GM10248 (cell line): ENCODE data around the gene TAGLN2.

Source experiments
- CTCF ChIA-PET: fragments of 300-600 bp; sonication (Branson Sonifier 250); formaldehyde crosslinking; extraction: SDS; loops from one replicate; lab custom pipeline; 2021; ENCODE audit warnings: antibody characterized with exemption; lab: Yijun Ruan, JAX
- POLR2A ChIA-PET: fragments of 350-650 bp; sonication (Branson Sonifier 250); formaldehyde crosslinking; extraction: SDS; loops from one replicate; lab custom pipeline; 2020; ENCODE audit warnings: antibody characterized with exemption; lab: Yijun Ruan, JAX
- DNase-seq: peaks from one replicate; pipeline ENCODE4 v3.0.0; 2012; ENCODE audit errors: extremely low spot score
- TF ChIP-seq, protein P1 (sequence below): IDR thresholded peaks from 2 replicates; pipeline ENCODE4 v1.5.1; 2012; ENCODE audit warnings: mild to moderate bottlenecking, low read depth; ENCODE audit errors: extremely low read depth, missing control alignments, control extremely low read depth

TAGLN2 gene

DNA sequence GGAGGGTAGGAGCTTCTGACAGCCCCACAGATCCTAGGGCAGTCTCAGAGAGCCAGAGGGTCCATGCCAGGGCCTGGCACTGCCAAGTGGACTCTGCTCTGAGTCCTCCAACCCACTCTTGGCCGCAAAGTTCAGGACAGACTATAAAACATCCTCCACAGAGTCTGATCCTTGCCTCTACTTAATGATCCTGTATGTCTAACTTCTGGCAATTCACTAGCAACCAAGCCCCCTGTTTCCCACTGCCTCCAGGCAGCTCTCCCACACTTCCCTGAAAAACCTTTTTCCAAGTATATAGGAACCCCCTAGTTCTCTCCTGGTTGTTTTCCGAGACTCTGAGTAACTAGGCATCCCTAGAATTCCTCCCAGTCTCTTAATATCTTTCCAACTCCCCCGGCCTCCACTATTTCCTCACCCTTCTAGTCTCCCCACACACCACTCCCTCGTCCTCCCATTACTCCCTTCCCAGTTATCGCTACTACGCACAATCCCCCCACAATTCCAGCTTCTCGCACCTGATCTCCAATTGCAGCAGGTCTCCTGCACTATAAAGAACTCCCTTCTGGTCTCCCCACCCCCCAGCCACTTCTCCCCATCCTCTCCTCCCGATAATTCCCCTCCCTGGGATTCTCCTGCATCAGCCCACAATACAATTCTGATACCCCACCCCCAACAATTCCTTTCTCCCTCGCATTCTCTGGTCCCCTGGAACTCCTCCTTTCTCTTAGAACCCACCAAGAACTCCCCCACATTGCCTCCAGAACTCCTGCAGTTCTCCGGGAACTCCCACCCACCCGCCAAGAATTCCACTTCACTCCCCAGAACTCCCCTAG, 19.5 kb upstream of the TAGLN2 start:
- ChIA-PET CTCF (interaction anchor here (1.0 to 3.0 kb wide), 5 partner anchors 11 to 163 kb away, joined by 3 to 15 read pairs (median 3); no protein-coding TSS in a partner anchor), POLR2A (no interaction called here)
- no peak for DNase-seq
- TF ChIP-seq, protein P1, sequence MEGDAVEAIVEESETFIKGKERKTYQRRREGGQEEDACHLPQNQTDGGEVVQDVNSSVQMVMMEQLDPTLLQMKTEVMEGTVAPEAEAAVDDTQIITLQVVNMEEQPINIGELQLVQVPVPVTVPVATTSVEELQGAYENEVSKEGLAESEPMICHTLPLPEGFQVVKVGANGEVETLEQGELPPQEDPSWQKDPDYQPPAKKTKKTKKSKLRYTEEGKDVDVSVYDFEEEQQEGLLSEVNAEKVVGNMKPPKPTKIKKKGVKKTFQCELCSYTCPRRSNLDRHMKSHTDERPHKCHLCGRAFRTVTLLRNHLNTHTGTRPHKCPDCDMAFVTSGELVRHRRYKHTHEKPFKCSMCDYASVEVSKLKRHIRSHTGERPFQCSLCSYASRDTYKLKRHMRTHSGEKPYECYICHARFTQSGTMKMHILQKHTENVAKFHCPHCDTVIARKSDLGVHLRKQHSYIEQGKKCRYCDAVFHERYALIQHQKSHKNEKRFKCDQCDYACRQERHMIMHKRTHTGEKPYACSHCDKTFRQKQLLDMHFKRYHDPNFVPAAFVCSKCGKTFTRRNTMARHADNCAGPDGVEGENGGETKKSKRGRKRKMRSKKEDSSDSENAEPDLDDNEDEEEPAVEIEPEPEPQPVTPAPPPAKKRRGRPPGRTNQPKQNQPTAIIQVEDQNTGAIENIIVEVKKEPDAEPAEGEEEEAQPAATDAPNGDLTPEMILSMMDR: no peak

DNA sequence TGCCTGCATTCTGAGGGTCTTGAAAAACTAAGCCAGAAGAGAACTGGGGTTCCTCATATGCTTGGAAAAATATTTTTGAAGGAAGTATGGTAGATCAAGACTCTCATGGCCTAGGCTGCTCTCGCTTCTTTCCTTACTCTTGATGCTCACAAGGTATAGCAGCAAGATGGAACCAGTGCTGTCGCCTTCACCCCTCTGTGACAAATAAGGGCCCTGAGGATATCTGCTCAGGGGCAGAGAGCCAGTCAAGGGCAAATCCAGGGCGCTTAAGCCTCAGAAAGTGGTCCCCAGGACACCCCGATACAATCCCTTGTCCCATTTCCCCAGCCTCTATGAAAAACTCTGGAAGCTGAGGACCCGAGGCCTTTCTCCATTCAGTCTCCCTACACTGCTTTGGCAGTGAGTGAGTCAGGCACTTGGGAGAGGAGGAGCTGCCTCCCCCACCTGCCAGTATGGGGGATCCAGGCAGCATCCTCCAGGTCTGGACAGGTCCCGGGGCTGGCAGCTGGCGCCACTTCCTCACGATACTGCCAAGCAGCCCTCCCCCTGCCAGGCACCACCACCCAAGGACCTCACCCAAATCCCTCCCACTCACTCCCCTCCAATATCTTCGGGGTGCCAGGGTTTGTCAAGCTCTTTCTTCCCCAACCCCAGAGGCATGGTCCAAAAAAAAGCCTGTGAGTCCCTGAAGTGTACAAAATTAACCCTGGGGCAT, 18.8 kb upstream of the TAGLN2 start:
- CTCF ChIA-PET: interaction anchor here (1.0 to 3.0 kb wide), 3 partner anchors 10 to 63 kb away, joined by 3 to 11 read pairs (median 3); no protein-coding TSS in a partner anchor
- POLR2A ChIA-PET: no interaction called here
- no peak for DNase-seq
- TF ChIP-seq, protein P1: no peak

DNA sequence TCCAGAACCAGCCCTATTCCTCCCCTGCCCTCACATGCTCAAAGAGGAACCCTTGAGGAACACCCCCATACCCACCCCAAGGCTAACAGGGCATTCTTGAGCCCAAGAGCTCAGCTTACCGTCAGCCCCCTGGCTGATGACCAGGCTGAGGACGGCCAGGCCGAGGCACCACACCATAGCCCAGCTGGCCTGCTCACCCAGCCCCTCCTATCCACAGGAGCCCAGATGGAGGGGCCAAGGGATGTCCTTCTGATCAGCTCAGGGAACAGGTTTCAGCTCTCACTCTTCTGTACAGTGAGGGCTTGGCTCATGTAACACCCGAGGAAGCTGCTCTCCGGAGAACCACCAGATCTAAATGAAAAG, 18.0 kb upstream of the TAGLN2 start:
- TF ChIP-seq, protein P1: no peak
- no peak for DNase-seq
- POLR2A ChIA-PET: no interaction called here
- CTCF ChIA-PET: interaction anchor here (1.6 to 3.0 kb wide), 2 partner anchors 62 to 64 kb away, joined by 4 to 11 read pairs; no protein-coding TSS in a partner anchor

DNA sequence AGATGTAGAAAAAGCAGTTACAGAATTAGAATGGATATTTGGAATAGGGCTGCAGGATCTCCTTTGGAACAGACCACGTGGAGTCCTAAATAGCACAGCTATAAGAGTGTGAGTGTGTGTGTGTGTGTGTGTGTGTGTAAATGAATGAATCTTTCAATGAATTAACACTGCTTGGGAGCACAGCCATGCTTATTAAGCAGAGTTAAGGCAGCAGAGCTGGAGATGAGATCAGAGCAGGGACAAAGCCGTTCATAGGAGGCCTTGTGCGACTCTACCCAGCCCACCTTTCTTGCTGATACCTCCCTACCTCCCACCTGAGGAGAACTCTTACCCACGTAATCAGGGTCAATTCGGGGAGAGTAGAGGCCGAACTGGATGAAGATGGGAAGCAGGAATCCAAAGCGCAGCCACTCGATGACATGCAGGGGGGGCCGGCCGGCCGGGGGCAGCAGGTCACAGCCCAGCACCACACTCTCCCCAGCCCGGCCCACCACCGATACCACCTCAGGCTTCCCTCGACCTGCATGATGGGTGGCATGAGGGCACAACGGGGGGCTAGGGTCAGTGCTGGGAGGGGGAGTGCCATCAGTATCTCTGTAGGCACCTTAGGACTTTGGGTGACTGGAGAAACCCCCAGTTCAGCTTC, 17.4 kb upstream of the TAGLN2 start:
- POLR2A ChIA-PET: no interaction called here
- TF ChIP-seq, protein P1: no peak
- CTCF ChIA-PET: interaction anchor here (1.6 to 3.0 kb wide), 2 partner anchors 63 to 65 kb away, joined by 4 to 11 read pairs; no protein-coding TSS in a partner anchor
- no peak for DNase-seq

DNA sequence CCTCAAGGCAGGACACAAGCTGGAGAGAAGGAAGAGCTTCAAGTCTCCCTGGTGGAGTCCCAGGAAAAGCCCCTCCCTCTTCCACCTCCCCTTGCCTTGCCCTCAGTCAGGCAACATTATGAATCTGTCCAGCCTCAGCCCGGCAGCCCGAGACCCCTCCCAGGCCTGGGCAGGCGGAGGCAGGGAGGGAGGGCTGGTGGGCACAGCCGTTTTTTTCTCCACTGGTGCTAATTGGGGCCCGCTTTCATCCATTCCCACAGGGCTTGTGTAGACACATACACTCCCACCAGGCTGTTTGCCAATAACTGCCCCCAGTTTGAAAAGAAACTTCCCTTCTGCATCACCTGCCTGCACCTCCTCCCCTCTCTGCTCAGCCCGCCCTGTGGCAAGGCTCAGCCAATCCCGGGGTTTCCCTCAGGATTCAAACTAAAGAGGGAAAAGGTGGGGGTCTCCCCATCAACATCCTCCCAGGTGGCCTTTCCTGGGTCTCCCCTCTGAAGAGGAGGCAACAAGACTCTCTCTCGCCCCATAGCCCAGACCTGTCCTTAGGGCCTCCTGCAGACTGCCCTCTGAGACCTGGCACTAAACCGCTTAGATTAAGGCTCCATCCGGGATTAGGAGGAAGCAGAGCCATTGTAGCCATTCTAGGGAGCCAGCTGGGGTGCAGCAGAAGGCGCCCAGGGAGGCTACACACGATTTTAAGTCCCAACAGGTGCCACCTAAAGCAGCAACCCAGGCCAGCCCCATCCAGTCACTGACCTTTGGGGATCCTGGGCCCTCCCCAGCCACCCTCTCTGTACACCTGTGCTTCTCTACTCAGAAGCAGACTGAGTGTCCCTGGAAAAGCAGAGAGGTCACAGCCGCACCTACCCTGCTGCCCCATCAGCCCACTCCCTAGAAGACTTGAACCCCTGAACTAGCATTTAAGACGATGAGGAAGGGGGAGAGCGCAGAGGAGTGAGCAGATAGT, 16.6 kb upstream of the TAGLN2 start:
- CTCF ChIA-PET: interaction anchor here (1.1 to 13.3 kb wide), 4 partner anchors 51 to 66 kb away, joined by 3 to 232 read pairs (median 8); no protein-coding TSS in a partner anchor
- POLR2A ChIA-PET: no interaction called here
- DNase-seq: no peak
- TF ChIP-seq, protein P1: no peak
